GM23338 (cell line): ENCODE data around the gene GNAT3. TPM values are rescaled to one million over a fixed set of nuclear protein-coding genes. Genes with fewer than 3 reads are reported as not detected.

Experiments used
- ATAC-seq: fragments of 200-7000 bp; cut with Tn5 transposase; 3 replicates; pipeline ENCODE4 v1.9.1; 2020
- DNase-seq: peaks from one replicate; pipeline ENCODE4 v3.0.0-alpha.2; 2015; ENCODE audit warnings: low spot score
- H2AFZ ChIP-seq: fragments of 200-600 bp; sonication (generic); 2 replicates; pipeline ENCODE4 v1.8.0; 2016; ENCODE audit warnings: antibody characterized with exemption, mild to moderate bottlenecking, moderate library complexity
- H3F3A ChIP-seq: fragments of 200-600 bp; sonication (generic); replicated peaks from 2 replicates; pipeline ENCODE4 v1.8.0; 2017; ENCODE audit warnings: antibody characterized with exemption, mixed run types, low read depth
- H3K27ac ChIP-seq: fragments of 200-600 bp; sonication (generic); 2 replicates; pipeline ENCODE4 v1.6.1; 2016; ENCODE audit warnings: low read depth
- H3K27me3 ChIP-seq: fragments of 200-600 bp; sonication (generic); 2 replicates; pipeline ENCODE4 v1.8.0; 2016; ENCODE audit warnings: mild to moderate bottlenecking, mixed run types, moderate library complexity; ENCODE audit not compliant: insufficient read depth
- H3K36me3 ChIP-seq: fragments of 200-600 bp; sonication (generic); 2 replicates; pipeline ENCODE4 v1.8.0; 2016; ENCODE audit warnings: mild to moderate bottlenecking; ENCODE audit not compliant: insufficient read depth
- H3K4me1 ChIP-seq: fragments of 200-600 bp; sonication (generic); 2 replicates; pipeline ENCODE4 v1.8.0; 2016; ENCODE audit warnings: mild to moderate bottlenecking, moderate library complexity; ENCODE audit not compliant: insufficient read depth
- H3K4me2 ChIP-seq: fragments of 200-600 bp; sonication (generic); 2 replicates; pipeline ENCODE4 v1.7.1; 2017; ENCODE audit warnings: mixed run types
- H3K4me3 ChIP-seq: fragments of 200-600 bp; sonication (generic); 2 replicates; pipeline ENCODE4 v1.6.1; 2016; ENCODE audit warnings: mixed run types
- H3K79me2 ChIP-seq: fragments of 200-600 bp; sonication (generic); replicated peaks from 2 replicates; pipeline ENCODE4 v1.8.0; 2017; ENCODE audit warnings: mild to moderate bottlenecking; ENCODE audit not compliant: insufficient read depth
- H3K9me2 ChIP-seq: fragments of 200-600 bp; sonication (generic); 2 replicates; pipeline ENCODE4 v1.8.0; 2017; ENCODE audit not compliant: insufficient read depth
- H4K20me1 ChIP-seq: fragments of 200-600 bp; sonication (generic); replicated peaks from 2 replicates; pipeline ENCODE4 v1.8.0; 2017; ENCODE audit warnings: mild to moderate bottlenecking; ENCODE audit not compliant: insufficient read depth
- H3K27ac Mint-ChIP-seq: 2 replicates; pipeline ENCODE4 v1.8.0; 2020; ENCODE audit warnings: inconsistent platforms, mild to moderate bottlenecking, moderate library complexity, mixed read lengths
- H3K27me3 Mint-ChIP-seq: 3 replicates; pipeline ENCODE4 v1.8.0; 2022; ENCODE audit warnings: low read depth, mild to moderate bottlenecking, moderate library complexity, mixed read lengths, inconsistent platforms; ENCODE audit not compliant: insufficient read depth, poor library complexity
- H3K36me3 Mint-ChIP-seq: 3 replicates; pipeline ENCODE4 v1.8.0; 2021; ENCODE audit warnings: low read depth, mild to moderate bottlenecking, inconsistent platforms, moderate library complexity, mixed read lengths
- H3K4me1 Mint-ChIP-seq: 3 replicates; pipeline ENCODE4 v1.8.0; 2020; ENCODE audit warnings: mild to moderate bottlenecking, inconsistent platforms, mixed read lengths
- H3K4me3 Mint-ChIP-seq: 3 replicates; pipeline ENCODE4 v1.8.0; 2021; ENCODE audit warnings: moderate library complexity, mild to moderate bottlenecking, inconsistent platforms, mixed read lengths
- H3K9me3 Mint-ChIP-seq: 3 replicates; pipeline ENCODE4 v1.8.0; 2020; ENCODE audit warnings: moderate library complexity, mild to moderate bottlenecking, inconsistent platforms, mixed read lengths
- CREB1 ChIP-seq: fragments of 250-450 bp; sonication (Bioruptor Pico); IDR thresholded peaks from 2 replicates; pipeline ENCODE4 v1.5.0; 2020; ENCODE audit warnings: low read depth, mild to moderate bottlenecking, moderate library complexity
- EZH2 ChIP-seq: fragments of 200-600 bp; sonication (generic); IDR thresholded peaks from one replicate; pipeline ENCODE4 v1.8.0; 2017; ENCODE audit warnings: antibody characterized with exemption, mild to moderate bottlenecking, low read depth; ENCODE audit not compliant: unreplicated experiment
- EZH2phosphoT487 ChIP-seq: fragments of 200-600 bp; sonication (generic); IDR thresholded peaks from one replicate; pipeline ENCODE4 v1.8.1; 2018; ENCODE audit warnings: antibody characterized with exemption; ENCODE audit not compliant: unreplicated experiment
- JUNB ChIP-seq: IDR thresholded peaks from one replicate; pipeline ENCODE4 v1.6.1; 2016; ENCODE audit warnings: antibody characterized with exemption; ENCODE audit not compliant: unreplicated experiment
- NANOG ChIP-seq: IDR thresholded peaks from 2 replicates; pipeline ENCODE4 v1.6.1; 2016; ENCODE audit warnings: antibody characterized with exemption, borderline replicate concordance
- POLR2AphosphoS5 ChIP-seq: IDR thresholded peaks from 2 replicates; pipeline ENCODE4 v1.6.1; 2016; ENCODE audit warnings: antibody characterized with exemption, low read depth
- STAT1 ChIP-seq: IDR thresholded peaks from one replicate; pipeline ENCODE4 v1.6.1; 2016; ENCODE audit warnings: antibody characterized with exemption; ENCODE audit not compliant: unreplicated experiment
- ZNF114 ChIP-seq: fragments of 250-450 bp; sonication (Bioruptor Pico); IDR thresholded peaks from 2 replicates; pipeline ENCODE4 v1.5.0; 2020; ENCODE audit warnings: mild to moderate bottlenecking, moderate library complexity
- ZNF331 ChIP-seq: fragments of 250-450 bp; sonication (Bioruptor Pico); IDR thresholded peaks from 2 replicates; pipeline ENCODE4 v1.5.0; 2020; ENCODE audit warnings: low read depth, mild to moderate bottlenecking, moderate library complexity
- polyA plus RNA-seq: library from polyadenylated mRNA; unstranded; fragments of >200 nt; fragmentation: Nextera tagmentation; extraction: Ambion mirVana; gene quantifications from 2 replicates; pipeline ENCODE4 v1.2.1, GENCODE V29; 2016
- total RNA-seq: library from RNA; depleted of rRNA; stranded (reverse); fragments of >200 nt; shearing (Covaris generic); gene quantifications from 2 replicates; pipeline ENCODE4 v1.2.3, GENCODE V29; 2014
- TF ChIP-seq, protein P1 (sequence below), 2 experiments: fragments of 200-600 bp in 1 of 2; sonication (generic) in 1 of 2; conservative IDR thresholded peaks; 2 replicates each; pipeline versions ENCODE4 v1.5.1 to v1.6.1; 2016 to 2017; ENCODE audit warnings: antibody characterized with exemption in 2 of 2, low read depth in 2 of 2, mild to moderate bottlenecking in 2 of 2, moderate library complexity in 1 of 2
- TF ChIP-seq, protein P2 (sequence below): IDR thresholded peaks from 2 replicates; pipeline ENCODE4 v1.6.1; 2016; ENCODE audit warnings: antibody characterized with exemption
- TF ChIP-seq, protein P3 (sequence below): fragments of 250-450 bp; sonication (Bioruptor Pico); IDR thresholded peaks from 2 replicates; pipeline ENCODE4 v1.5.0; 2020; ENCODE audit warnings: mild to moderate bottlenecking, moderate library complexity
- TF ChIP-seq, protein P4 (sequence below): IDR thresholded peaks from one replicate; pipeline ENCODE4 v1.6.1; 2018; ENCODE audit warnings: antibody characterized with exemption; ENCODE audit not compliant: unreplicated experiment

GNAT3 gene
- total and polyA plus RNA-seq, 2 experiments from 2014 or later: not detected

DNA sequence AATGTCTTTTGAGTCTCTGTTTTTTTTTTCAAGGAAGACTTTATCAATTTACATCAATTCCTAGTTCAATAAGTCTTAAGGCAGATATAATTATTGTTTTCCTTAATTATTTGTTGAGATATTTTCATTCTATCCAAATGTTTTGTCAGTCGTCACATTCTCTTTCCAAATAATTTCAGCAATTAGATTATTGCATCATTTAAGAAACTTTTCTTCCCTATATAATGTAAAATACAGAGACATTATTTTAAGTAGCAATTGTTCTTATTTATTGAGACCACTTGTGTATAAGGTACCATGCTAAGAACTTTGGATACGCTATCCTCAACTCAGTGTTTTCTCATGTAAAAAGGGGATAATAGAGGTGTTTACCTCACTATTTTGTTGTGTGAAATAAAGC lies 38.1 kb upstream of the GNAT3 start:
- Histone ChIP-seq H3K4me1 (no peaks in the 10 kb centered on the region), H3F3A (no peaks in the 10 kb centered on the region), H3K4me3 (no peak overlapping the region), H3K79me2 (no peaks in the 10 kb centered on the region), H3K9me2 (no peaks in the 10 kb centered on the region), H3K27ac (no peak overlapping the region), H3K4me2 (no peak overlapping the region), H2AFZ (no peak overlapping the region), H3K36me3 (no peaks in the 10 kb centered on the region), H4K20me1 (no peaks in the 10 kb centered on the region), H3K27me3 (no peaks in the 10 kb centered on the region)
- Mint-ChIP-seq H3K4me3 (no peak overlapping the region), H3K4me1 (no peaks in the 10 kb centered on the region), H3K27me3 (no peaks in the 10 kb centered on the region), H3K27ac (no peak overlapping the region), H3K36me3 (no peaks in the 10 kb centered on the region; the same call in 2 of the 3 replicates), H3K9me3 (peaks cover 1% of the 10 kb centered on the region; the same call in 1 of the 3 replicates)
- ATAC-seq: no peak
- TF ChIP-seq, protein P1, sequence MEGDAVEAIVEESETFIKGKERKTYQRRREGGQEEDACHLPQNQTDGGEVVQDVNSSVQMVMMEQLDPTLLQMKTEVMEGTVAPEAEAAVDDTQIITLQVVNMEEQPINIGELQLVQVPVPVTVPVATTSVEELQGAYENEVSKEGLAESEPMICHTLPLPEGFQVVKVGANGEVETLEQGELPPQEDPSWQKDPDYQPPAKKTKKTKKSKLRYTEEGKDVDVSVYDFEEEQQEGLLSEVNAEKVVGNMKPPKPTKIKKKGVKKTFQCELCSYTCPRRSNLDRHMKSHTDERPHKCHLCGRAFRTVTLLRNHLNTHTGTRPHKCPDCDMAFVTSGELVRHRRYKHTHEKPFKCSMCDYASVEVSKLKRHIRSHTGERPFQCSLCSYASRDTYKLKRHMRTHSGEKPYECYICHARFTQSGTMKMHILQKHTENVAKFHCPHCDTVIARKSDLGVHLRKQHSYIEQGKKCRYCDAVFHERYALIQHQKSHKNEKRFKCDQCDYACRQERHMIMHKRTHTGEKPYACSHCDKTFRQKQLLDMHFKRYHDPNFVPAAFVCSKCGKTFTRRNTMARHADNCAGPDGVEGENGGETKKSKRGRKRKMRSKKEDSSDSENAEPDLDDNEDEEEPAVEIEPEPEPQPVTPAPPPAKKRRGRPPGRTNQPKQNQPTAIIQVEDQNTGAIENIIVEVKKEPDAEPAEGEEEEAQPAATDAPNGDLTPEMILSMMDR (conservative IDR thresholded peaks at IDR 0.05; ENCODE audit: low read depth in 2 of 2): no peak
- TF ChIP-seq ZNF331 (CRISPR knock-in tag) (no peak), EZH2 (no peak), CREB1 (CRISPR knock-in tag) (no peak), JUNB (no peak), EZH2phosphoT487 (no peak), POLR2AphosphoS5 (no peak), STAT1 (no peak), ZNF114 (CRISPR knock-in tag) (no peak), NANOG (no peak)
- TF ChIP-seq, protein P2, sequence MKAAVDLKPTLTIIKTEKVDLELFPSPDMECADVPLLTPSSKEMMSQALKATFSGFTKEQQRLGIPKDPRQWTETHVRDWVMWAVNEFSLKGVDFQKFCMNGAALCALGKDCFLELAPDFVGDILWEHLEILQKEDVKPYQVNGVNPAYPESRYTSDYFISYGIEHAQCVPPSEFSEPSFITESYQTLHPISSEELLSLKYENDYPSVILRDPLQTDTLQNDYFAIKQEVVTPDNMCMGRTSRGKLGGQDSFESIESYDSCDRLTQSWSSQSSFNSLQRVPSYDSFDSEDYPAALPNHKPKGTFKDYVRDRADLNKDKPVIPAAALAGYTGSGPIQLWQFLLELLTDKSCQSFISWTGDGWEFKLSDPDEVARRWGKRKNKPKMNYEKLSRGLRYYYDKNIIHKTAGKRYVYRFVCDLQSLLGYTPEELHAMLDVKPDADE: no peak
- TF ChIP-seq, protein P3, sequence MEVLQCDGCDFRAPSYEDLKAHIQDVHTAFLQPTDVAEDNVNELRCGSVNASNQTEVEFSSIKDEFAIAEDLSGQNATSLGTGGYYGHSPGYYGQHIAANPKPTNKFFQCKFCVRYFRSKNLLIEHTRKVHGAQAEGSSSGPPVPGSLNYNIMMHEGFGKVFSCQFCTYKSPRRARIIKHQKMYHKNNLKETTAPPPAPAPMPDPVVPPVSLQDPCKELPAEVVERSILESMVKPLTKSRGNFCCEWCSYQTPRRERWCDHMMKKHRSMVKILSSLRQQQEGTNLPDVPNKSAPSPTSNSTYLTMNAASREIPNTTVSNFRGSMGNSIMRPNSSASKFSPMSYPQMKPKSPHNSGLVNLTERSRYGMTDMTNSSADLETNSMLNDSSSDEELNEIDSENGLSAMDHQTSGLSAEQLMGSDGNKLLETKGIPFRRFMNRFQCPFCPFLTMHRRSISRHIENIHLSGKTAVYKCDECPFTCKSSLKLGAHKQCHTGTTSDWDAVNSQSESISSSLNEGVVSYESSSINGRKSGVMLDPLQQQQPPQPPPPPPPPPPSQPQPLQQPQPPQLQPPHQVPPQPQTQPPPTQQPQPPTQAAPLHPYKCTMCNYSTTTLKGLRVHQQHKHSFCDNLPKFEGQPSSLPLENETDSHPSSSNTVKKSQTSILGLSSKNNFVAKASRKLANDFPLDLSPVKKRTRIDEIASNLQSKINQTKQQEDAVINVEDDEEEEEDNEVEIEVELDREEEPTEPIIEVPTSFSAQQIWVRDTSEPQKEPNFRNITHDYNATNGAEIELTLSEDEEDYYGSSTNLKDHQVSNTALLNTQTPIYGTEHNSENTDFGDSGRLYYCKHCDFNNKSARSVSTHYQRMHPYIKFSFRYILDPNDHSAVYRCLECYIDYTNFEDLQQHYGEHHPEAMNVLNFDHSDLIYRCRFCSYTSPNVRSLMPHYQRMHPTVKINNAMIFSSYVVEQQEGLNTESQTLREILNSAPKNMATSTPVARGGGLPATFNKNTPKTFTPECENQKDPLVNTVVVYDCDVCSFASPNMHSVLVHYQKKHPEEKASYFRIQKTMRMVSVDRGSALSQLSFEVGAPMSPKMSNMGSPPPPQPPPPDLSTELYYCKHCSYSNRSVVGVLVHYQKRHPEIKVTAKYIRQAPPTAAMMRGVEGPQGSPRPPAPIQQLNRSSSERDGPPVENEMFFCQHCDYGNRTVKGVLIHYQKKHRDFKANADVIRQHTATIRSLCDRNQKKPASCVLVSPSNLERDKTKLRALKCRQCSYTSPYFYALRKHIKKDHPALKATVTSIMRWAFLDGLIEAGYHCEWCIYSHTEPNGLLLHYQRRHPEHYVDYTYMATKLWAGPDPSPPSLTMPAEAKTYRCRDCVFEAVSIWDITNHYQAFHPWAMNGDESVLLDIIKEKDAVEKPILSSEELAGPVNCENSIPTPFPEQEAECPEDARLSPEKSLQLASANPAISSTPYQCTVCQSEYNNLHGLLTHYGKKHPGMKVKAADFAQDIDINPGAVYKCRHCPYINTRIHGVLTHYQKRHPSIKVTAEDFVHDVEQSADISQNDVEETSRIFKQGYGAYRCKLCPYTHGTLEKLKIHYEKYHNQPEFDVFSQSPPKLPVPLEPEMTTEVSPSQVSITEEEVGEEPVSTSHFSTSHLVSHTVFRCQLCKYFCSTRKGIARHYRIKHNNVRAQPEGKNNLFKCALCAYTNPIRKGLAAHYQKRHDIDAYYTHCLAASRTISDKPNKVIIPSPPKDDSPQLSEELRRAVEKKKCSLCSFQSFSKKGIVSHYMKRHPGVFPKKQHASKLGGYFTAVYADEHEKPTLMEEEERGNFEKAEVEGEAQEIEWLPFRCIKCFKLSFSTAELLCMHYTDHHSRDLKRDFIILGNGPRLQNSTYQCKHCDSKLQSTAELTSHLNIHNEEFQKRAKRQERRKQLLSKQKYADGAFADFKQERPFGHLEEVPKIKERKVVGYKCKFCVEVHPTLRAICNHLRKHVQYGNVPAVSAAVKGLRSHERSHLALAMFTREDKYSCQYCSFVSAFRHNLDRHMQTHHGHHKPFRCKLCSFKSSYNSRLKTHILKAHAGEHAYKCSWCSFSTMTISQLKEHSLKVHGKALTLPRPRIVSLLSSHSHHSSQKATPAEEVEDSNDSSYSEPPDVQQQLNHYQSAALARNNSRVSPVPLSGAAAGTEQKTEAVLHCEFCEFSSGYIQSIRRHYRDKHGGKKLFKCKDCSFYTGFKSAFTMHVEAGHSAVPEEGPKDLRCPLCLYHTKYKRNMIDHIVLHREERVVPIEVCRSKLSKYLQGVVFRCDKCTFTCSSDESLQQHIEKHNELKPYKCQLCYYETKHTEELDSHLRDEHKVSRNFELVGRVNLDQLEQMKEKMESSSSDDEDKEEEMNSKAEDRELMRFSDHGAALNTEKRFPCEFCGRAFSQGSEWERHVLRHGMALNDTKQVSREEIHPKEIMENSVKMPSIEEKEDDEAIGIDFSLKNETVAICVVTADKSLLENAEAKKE (CRISPR knock-in tag): no peak
- TF ChIP-seq, protein P4, sequence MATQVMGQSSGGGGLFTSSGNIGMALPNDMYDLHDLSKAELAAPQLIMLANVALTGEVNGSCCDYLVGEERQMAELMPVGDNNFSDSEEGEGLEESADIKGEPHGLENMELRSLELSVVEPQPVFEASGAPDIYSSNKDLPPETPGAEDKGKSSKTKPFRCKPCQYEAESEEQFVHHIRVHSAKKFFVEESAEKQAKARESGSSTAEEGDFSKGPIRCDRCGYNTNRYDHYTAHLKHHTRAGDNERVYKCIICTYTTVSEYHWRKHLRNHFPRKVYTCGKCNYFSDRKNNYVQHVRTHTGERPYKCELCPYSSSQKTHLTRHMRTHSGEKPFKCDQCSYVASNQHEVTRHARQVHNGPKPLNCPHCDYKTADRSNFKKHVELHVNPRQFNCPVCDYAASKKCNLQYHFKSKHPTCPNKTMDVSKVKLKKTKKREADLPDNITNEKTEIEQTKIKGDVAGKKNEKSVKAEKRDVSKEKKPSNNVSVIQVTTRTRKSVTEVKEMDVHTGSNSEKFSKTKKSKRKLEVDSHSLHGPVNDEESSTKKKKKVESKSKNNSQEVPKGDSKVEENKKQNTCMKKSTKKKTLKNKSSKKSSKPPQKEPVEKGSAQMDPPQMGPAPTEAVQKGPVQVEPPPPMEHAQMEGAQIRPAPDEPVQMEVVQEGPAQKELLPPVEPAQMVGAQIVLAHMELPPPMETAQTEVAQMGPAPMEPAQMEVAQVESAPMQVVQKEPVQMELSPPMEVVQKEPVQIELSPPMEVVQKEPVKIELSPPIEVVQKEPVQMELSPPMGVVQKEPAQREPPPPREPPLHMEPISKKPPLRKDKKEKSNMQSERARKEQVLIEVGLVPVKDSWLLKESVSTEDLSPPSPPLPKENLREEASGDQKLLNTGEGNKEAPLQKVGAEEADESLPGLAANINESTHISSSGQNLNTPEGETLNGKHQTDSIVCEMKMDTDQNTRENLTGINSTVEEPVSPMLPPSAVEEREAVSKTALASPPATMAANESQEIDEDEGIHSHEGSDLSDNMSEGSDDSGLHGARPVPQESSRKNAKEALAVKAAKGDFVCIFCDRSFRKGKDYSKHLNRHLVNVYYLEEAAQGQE: no peak
- DNase-seq: no peak
